GM12878 (cell line): ENCODE results near the gene ASAP2. TPM values are rescaled to one million over a fixed set of nuclear protein-coding genes. Genes with fewer than 3 reads are reported as not detected.

Source experiments
- ATAC-seq: fragments of 200-7000 bp; cut with Tn5 transposase; 3 replicates; pipeline ENCODE4 v1.9.1; 2020; ENCODE audit warnings: mild to moderate bottlenecking, moderate library complexity
- BruUV-seq: library from RNA; stranded (reverse); fragments of 400-500 nt; replicated peaks from 2 replicates; lab custom pipeline; 2021; lab: Mats Ljungman, UMichigan
- CTCF ChIA-PET: fragments of 300-600 bp; sonication (Branson Sonifier 250); formaldehyde crosslinking; extraction: SDS; loops from one replicate; lab custom pipeline; 2021; ENCODE audit warnings: inconsistent platforms; lab: Yijun Ruan, JAX
- POLR2A ChIA-PET: fragments of 350-600 bp; formaldehyde crosslinking; extraction: SDS; loops from one replicate; lab custom pipeline; 2021; ENCODE audit warnings: inconsistent platforms; lab: Charles Lee
- RAD21 ChIA-PET: fragments of 300-600 bp; sonication (Branson Sonifier 250); formaldehyde crosslinking; loops from one replicate; lab custom pipeline; 2023; ENCODE audit warnings: antibody characterized with exemption; ENCODE audit not compliant: unreplicated experiment; lab: Charles Lee
- SMC1A ChIA-PET: fragments of 300-600 bp; sonication (Branson Sonifier 250); formaldehyde crosslinking; loops from one replicate; lab custom pipeline; 2023; ENCODE audit not compliant: unreplicated experiment, uncharacterized antibody; lab: Charles Lee
- DNase-seq: peaks from one replicate; pipeline ENCODE4 v3.0.0-alpha.2; 2011; ENCODE audit warnings: low read depth, low spot score
- FAIRE-seq: peaks from 3 replicates; lab custom pipeline; 2011; peaks lifted over from hg19 to GRCh38; lab: Jason Lieb, UNC
- H2AFZ ChIP-seq: 2 replicates; pipeline ENCODE4 v1.6.0; 2011; ENCODE audit warnings: low read depth, low read length, control low read depth; ENCODE audit not compliant: control insufficient read depth
- H3K27ac ChIP-seq: 2 replicates; pipeline ENCODE4 v1.5.1; 2011; ENCODE audit warnings: control low read depth; ENCODE audit not compliant: control insufficient read depth, insufficient read depth
- H3K27me3 ChIP-seq, 2 experiments: replicated peaks in 1 of 2; 2 replicates each; pipeline versions ENCODE4 v1.6.0 to v1.6.1; 2011; ENCODE audit warnings: low read length in 1 of 2; ENCODE audit not compliant: control insufficient read depth in 2 of 2, insufficient read depth in 2 of 2
- H3K36me3 ChIP-seq, 2 experiments: 2 replicates each; pipeline ENCODE4 v1.5.1; 2011; ENCODE audit warnings: low read length in 1 of 2; ENCODE audit not compliant: control insufficient read depth in 2 of 2, insufficient read depth in 2 of 2
- H3K4me1 ChIP-seq: 2 replicates; pipeline ENCODE4 v1.6.1; 2011; ENCODE audit warnings: mild to moderate bottlenecking, low read length, moderate library complexity, mixed read lengths; ENCODE audit not compliant: control insufficient read depth, insufficient read depth
- H3K4me2 ChIP-seq: 2 replicates; pipeline ENCODE4 v1.6.0; 2011; ENCODE audit warnings: control low read depth; ENCODE audit not compliant: control insufficient read depth, insufficient read depth
- H3K4me3 ChIP-seq: fragments of 200-600 bp; sonication (generic); 2 replicates; pipeline ENCODE4 v1.5.1; 2016
- H3K79me2 ChIP-seq: 2 replicates; pipeline ENCODE4 v1.6.0; 2011; ENCODE audit warnings: low read length; ENCODE audit not compliant: control insufficient read depth, insufficient read depth
- H3K9ac ChIP-seq: 2 replicates; pipeline ENCODE4 v1.8.0; 2011; ENCODE audit warnings: low read length, control low read depth, mixed read lengths; ENCODE audit not compliant: control insufficient read depth, insufficient read depth
- H3K9me3 ChIP-seq: replicated peaks from 3 replicates; pipeline ENCODE4 v1.5.1; 2011; ENCODE audit warnings: mild to moderate bottlenecking, low read length; ENCODE audit not compliant: control insufficient read depth, insufficient read depth
- H4K20me1 ChIP-seq: 2 replicates; pipeline ENCODE4 v1.6.0; 2011; ENCODE audit not compliant: control insufficient read depth, insufficient read depth
- ATF2 ChIP-seq: IDR thresholded peaks from 2 replicates; pipeline ENCODE4 v1.6.1; 2012; ENCODE audit warnings: low read length, inconsistent platforms
- BHLHE40 ChIP-seq, 2 experiments: fragments of 450-650 bp in 1 of 2; IDR thresholded peaks; 2 replicates each; pipeline ENCODE4 v1.6.1; 2011 to 2017; ENCODE audit warnings: low read depth in 2 of 2, borderline replicate concordance in 1 of 2, improper control_type of control experiment in 1 of 2, low read length in 1 of 2, mild to moderate bottlenecking in 1 of 2
- NR2F1 ChIP-seq: fragments of 450-650 bp; conservative IDR thresholded peaks from 2 replicates; pipeline ENCODE4 v1.6.1; 2017; ENCODE audit warnings: mild to moderate bottlenecking
- RELA ChIP-seq: fragments of 450-650 bp; IDR thresholded peaks from 2 replicates; pipeline ENCODE4 v1.8.0; 2014; ENCODE audit warnings: borderline replicate concordance; ENCODE audit not compliant: partially characterized antibody
- SMAD5 ChIP-seq: IDR thresholded peaks from 2 replicates; pipeline ENCODE4 v1.6.1; 2016; ENCODE audit warnings: antibody characterized with exemption, low read depth
- WRNIP1 ChIP-seq: IDR thresholded peaks from 2 replicates; pipeline ENCODE4 v1.6.1; 2011; ENCODE audit warnings: low read depth, low read length, improper control_type of control experiment, borderline replicate concordance
- ZBTB40 ChIP-seq: fragments of 450-650 bp; IDR thresholded peaks from 2 replicates; pipeline ENCODE4 v1.6.1; 2016; ENCODE audit warnings: mild to moderate bottlenecking, moderate library complexity, borderline replicate concordance
- WGBS: methylation state at CpG from one replicate; pipeline ENCODE4 v1.1.6; 2016; ENCODE audit warnings: low lambda C conversion rate; ENCODE audit not compliant: insufficient replicate concordance, insufficient coverage; ENCODE audit errors: missing lambda C conversion rate; 5-methylcytosine and 5-hydroxymethylcytosine counted together
- in situ Hi-C: fragments of 300-500 bp; cut with MboI; formaldehyde crosslinking; loops from 9 replicates; pipeline ENCODE4 v1.14.3; 2018; ENCODE audit warnings: mixed read lengths
- intact Hi-C: fragments of 100-400 bp; cut with micrococcal nuclease; formaldehyde crosslinking; loops from one replicate; pipeline ENCODE4 v1.14.2; 2022; ENCODE audit not compliant: unreplicated experiment
- polyA plus RNA-seq, 11 experiments: library from polyadenylated mRNA; depleted of rRNA in 4 of 11; unstranded in 6 of 11; stranded (reverse) in 5 of 11; fragments of >200 nt; fragmentation: Nextera tagmentation in 4 of 11; fragmentation: Illumina TruSeq in 1 of 11; extraction: Ambion mirVana in 4 of 11; extraction: Trizol in 1 of 11; gene quantifications; 1 replicate in 1 of 11; 2 replicates in 10 of 11; pipeline versions ENCODE4 v1.2.1 to v1.2.3, GENCODE V29; 2011 to 2016; ENCODE audit warnings: inconsistent platforms in 2 of 11, missing spikeins in 2 of 11, low read depth in 1 of 11
- total RNA-seq, 4 experiments: library from RNA; depleted of rRNA in 3 of 4; stranded (reverse); fragments of >200 nt in 3 of 4; fragmentation: Illumina TruSeq in 1 of 4; extraction: Trizol in 1 of 4; gene quantifications; 2 replicates each; pipeline versions ENCODE4 v1.2.1 to v1.2.3, GENCODE V29; 2013 to 2021

The ASAP2 gene
- total and polyA plus RNA-seq, 10 of the 15 experiments (the other 5 are each of a cell fraction or from before 2014, with no cell fraction given), result 0.05 to 0.27 (median 0.07) TPM; not detected in 4

- ChIA-PET POLR2A (no interaction called here), SMC1A (no interaction called here), CTCF (no interaction called here), RAD21 (no interaction called here)
- ATAC-seq, result no peak
- 36% methylated on average over 9 of the region's 9 CpGs for WGBS
- H4K20me1 ChIP-seq, result no peaks in the 10 kb centered on the region
- no peaks in the 10 kb centered on the region for H3K4me1 ChIP-seq
- no peak for FAIRE-seq
- in situ Hi-C loops, result no loop called here
- H3K36me3 ChIP-seq, result no peaks in the 10 kb centered on the region
- no peaks in the 10 kb centered on the region for H3K9me3 ChIP-seq
- intact Hi-C loops, result no loop called here
- no peak overlapping the region for H3K9ac ChIP-seq
- BruUV-seq, result no TSS peak
- no peak overlapping the region for H3K27ac ChIP-seq
- no peak for DNase-seq
- no peak for TF ChIP-seq BHLHE40 (IDR thresholded peaks at IDR 0.05; ENCODE audit: borderline replicate concordance in 1 of 2, low read depth in 2 of 2, low read length in 1 of 2)
- H2AFZ ChIP-seq, result no peak overlapping the region
- no peaks in the 10 kb centered on the region for H3K79me2 ChIP-seq
- no peaks in the 10 kb centered on the region; a peak in 1 of 4 replicates for H3K27me3 ChIP-seq
- H3K4me2 ChIP-seq, result no peak overlapping the region
- no peak overlapping the region for H3K4me3 ChIP-seq
Observed at GRCh38 chr2:9169349-9170107, 37.1 kb upstream of the ASAP2 start.

- no peaks in the 10 kb centered on the region for H3K79me2 ChIP-seq
- H3K4me3 ChIP-seq, result no peak overlapping the region
- intact Hi-C loops (no loop called here), in situ Hi-C loops (no loop called here)
- POLR2A ChIA-PET, result no interaction called here
- no peak for FAIRE-seq
- no peak overlapping the region for H3K27ac ChIP-seq
- no peaks in the 10 kb centered on the region for H3K9me3 ChIP-seq
- RAD21 ChIA-PET, result no interaction called here
- ATAC-seq, result no peak
- H3K27me3 ChIP-seq, result no peaks in the 10 kb centered on the region; a peak in 1 of 4 replicates
- no peaks in the 10 kb centered on the region for H3K4me1 ChIP-seq
- CTCF ChIA-PET, result no interaction called here
- H2AFZ ChIP-seq, result no peak overlapping the region
- no peaks in the 10 kb centered on the region for H3K36me3 ChIP-seq
- no peak overlapping the region for H3K9ac ChIP-seq
- SMC1A ChIA-PET, result no interaction called here
- WGBS, result 16% methylated on average over 8 of the region's 8 CpGs
- no peak for DNase-seq
- BruUV-seq, result no TSS peak
- no peaks in the 10 kb centered on the region for H4K20me1 ChIP-seq
- no peak overlapping the region for H3K4me2 ChIP-seq
- TF ChIP-seq SMAD5, result no peak
- no peak for TF ChIP-seq WRNIP1
- TF ChIP-seq ZBTB40, result no peak
- no peak for TF ChIP-seq ATF2
- TF ChIP-seq NR2F1, result no peak
- no peak for TF ChIP-seq RELA
Observed at GRCh38 chr2:9170458-9171130, 36.0 kb upstream of the ASAP2 start.
